HG03432 (cell line): Measurements from ENCODE around the gene RPEL1.

Experiments used
- ATAC-seq: cut with Tn5 transposase; IDR thresholded peaks from one replicate; pipeline ENCODE4 v1.9.1; 2021; ENCODE audit warnings: mild to moderate bottlenecking, moderate library complexity; ENCODE audit not compliant: unreplicated experiment

The RPEL1 gene

DNA sequence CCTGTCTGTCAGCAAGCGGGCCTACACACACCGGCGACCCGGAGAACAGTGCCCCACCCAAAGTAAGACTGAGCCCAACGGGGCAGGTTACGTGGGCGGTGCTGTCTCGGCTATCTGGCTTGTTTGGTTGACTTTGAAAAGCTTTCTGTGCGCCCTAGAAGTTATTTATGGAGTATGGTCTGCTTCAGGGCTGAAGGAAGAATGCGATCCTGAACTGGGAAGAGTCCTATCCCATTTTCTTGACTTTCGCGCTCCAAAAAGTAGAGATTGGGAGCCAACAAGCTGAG, 32.8 kb downstream of the RPEL1 start:
- ATAC-seq, result no peak

DNA sequence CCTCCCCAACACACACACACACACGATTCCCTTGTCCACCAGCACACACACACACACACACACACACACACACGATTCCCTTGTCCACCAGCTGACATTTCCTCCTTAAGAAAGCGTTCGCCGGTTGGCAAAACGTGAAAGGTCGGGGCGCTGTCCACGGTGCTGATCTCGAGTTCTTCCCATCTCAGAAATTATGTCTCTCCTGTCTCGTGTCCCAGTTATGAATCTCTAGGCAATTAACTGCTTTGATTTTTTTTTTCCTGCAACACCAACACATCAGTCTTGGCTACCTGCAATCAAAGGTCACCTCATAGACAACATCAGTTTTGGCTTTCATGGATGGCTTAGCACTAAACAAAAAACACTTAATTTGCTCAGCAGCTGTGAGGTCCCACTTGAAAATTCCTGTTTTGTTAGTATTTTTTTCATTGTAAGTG, 33.2 kb downstream of the RPEL1 start:
- ATAC-seq, result no peak

DNA sequence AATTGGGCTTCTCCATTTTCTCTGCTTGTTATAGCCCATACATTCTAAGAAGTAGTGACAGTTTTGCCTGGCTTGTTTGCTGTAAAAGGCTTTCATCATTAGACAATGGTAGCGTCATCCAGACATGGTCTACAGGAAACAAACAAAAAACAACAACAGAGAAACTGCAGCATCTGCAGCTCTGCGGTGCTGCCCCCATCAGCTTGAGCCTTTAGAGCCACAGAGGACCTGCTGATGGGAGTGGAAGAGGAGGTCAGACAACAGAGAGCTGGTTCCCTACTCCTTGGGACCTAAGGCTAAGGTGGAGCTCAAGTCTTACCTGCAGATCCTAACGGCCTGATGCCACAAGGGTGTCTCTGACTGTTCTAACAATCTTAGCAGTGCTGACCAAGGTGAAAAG, 34.3 kb downstream of the RPEL1 start:
- no peak for ATAC-seq

DNA sequence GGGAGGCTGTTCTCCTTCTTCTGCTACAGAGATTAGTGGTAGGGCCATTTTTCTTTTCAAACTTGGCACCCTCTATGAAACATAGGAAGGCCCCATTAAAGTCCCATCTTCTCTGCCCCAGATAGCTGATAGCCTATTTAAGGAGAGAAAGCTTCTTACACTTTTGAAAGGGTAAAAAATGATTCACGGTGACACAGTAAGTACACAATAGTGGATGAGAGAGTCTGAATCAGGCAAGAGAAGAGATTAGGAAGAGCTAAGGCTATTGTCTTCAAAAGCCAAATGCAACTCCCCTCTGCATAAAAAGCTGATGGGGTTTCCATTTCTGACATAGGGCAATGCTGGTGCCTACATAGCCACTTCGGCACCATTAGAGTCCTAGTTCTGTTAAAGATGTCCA, 34.8 kb downstream of the RPEL1 start:
- no peak for ATAC-seq

DNA sequence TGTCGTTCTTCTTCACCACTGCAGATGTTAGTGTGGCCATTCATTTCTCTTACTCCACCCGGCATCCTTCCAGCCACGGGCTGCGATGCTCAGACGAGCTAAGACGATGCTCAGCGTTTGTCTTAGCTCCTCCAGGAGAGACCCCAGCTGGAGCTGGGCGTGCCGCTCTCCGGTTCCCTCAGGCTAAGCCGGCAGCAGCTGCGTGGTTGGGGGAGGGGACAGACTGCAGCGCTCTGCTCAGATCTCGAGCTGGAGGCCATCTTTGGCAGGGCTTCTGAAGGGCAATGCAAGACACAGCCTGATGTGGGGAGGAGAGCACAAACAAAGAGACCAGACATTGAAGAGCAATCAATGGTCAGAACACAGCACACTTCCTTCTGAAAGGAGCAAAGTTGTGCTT, 36.1 kb downstream of the RPEL1 start:
- ATAC-seq, result no peak

DNA sequence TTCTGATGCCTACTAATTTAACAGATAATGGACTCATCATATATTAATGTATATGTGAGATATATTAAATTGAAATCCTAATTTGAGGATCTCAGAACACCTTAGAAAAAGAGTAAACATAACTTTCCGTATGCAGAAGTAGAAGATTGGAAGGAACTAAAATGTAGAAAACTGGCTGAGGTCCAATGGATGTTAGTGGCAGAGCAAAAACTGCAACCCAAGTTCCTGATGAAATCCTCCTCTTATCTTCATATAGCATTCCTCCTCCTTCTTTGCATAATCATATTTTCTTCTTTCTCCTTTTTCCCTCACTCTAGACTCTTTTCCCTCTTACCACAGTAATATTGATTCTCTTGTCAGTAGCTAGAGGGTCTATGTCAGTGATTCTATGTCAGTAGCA, 37.3 kb downstream of the RPEL1 start:
- ATAC-seq, result no peak

DNA sequence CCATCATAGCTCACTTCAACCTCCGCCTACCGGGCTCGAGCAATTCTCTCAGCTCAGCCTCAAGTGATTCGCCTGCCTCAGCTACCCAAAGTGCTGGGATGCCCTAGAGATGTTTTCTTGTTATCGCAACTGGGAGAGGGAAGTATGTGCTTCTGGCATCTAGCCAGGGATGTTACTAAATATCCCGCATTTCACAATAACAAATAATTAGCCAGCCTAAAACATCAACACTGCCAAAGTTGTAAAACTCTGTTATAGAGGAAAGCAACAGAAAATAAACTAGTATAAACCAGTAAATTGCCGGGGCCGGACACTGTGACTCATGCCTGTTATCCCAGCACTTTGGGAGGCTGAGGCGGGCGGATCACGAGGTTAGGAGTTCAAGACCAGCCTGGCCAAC, 38.5 kb downstream of the RPEL1 start:
- no peak for ATAC-seq

DNA sequence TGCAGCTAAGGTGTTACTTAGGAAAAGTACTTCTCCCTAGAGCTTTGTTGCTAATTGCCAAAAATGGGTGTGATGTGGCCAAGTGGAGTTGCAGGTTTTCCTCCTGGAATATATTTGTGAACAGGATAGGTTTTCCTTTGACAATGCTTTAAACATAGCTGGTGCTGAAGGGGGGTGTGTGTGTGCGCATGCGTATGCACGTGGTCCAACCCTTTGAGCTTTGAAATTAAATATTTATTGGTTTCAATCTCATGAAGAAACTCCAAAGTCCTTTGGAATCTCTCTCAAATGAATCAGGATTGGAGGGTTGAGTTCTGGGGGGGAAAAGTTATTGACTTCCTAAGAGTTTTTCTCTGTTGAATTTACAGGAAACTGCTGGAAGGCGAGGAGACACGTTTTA, 42.3 kb downstream of the RPEL1 start:
- ATAC-seq, result no peak

DNA sequence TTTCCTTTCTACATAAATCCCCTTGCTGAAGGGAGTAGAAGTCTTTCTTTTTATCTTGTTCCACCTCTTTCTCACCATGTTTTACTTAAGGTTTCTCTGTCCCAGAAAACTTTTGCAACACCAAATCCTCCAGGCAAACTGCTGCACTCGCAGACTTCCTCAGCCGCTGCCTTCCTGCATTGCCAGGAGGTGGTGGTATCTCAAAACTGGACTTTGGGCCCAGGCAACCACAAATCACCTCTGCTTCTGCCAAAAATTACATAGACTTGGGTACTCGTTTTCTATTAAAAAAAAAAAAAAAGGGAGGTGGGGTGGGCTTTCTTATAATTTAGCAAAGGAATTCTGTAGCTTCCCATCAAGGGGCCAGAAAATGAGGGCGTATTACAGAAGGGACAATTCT, 45.9 kb downstream of the RPEL1 start:
- no peak for ATAC-seq

DNA sequence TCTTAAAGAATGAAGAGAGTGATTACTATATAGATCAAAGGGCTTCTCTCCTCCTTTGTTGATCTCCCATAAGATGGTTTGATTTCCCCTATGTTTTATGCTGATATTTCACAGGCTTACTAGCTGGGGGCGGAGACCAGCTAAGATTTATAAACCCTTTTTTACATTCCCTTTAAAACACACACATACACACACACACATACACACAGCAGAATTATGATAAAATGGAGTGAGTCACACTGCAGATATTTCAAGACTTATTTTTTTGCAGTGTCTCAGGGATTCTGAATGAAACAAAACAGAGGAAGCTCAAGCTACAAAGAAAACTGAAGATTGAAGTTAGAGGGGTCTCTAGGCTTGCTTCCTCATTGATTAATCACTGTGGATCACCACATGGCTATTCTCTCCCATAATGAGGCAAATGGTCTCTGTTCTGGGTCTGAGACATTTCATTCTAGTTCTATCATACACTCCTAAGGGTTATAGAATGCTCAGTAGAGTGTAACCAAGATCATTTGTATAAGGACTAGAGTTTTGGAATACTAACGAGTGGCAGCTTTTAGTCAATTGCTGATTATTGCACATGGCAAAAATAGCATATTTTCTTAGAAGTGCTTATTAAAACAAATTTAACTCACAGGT, 49.8 kb downstream of the RPEL1 start:
- no peak for ATAC-seq
